ENCODE measurements around the gene CLEC16A. TPM values are rescaled to one million over a fixed set of nuclear protein-coding genes. Genes with fewer than 3 reads are reported as not detected.

CLEC16A gene
- total and polyA plus RNA-seq, 2 donors (not counting 1 experiment from before 2014, with no cell fraction given), result 21.9 to 79.5 TPM

GRCh38 chr16:11084876-11085485 is 140.6 kb downstream of the CLEC16A start:
- H2AFZ ChIP-seq (ENCODE audit: insufficient read depth, low read depth, low read length, poor library complexity, severe bottlenecking), result no peak overlapping the region
- H3K4me3 Mint-ChIP-seq, result no peak overlapping the region
- H3K27me3 ChIP-seq (replicated peaks in 1 of 4; ENCODE audit: control extremely low read depth in 1 of 4, control insufficient read depth in 3 of 4, insufficient read depth in 4 of 4, low read length in 3 of 4), result no peaks in the 10 kb centered on the region
- H3K9ac ChIP-seq (ENCODE audit: low read length), result no peak overlapping the region
- TF ChIP-seq, protein P1, sequence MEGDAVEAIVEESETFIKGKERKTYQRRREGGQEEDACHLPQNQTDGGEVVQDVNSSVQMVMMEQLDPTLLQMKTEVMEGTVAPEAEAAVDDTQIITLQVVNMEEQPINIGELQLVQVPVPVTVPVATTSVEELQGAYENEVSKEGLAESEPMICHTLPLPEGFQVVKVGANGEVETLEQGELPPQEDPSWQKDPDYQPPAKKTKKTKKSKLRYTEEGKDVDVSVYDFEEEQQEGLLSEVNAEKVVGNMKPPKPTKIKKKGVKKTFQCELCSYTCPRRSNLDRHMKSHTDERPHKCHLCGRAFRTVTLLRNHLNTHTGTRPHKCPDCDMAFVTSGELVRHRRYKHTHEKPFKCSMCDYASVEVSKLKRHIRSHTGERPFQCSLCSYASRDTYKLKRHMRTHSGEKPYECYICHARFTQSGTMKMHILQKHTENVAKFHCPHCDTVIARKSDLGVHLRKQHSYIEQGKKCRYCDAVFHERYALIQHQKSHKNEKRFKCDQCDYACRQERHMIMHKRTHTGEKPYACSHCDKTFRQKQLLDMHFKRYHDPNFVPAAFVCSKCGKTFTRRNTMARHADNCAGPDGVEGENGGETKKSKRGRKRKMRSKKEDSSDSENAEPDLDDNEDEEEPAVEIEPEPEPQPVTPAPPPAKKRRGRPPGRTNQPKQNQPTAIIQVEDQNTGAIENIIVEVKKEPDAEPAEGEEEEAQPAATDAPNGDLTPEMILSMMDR (IDR thresholded peaks at IDR 0.05), result no peak
- H3K9me3 Mint-ChIP-seq (ENCODE audit: insufficient read depth), result no peaks in the 10 kb centered on the region
- H3K27me3 Mint-ChIP-seq, result no peaks in the 10 kb centered on the region
- peaks cover 0 to 28% of the 10 kb centered on the region in 2 experiments for H3K36me3 ChIP-seq (replicated peaks in 1 of 2; ENCODE audit: control extremely low read depth in 1 of 2, control insufficient read depth in 1 of 2, extremely low read depth in 1 of 2, insufficient read depth in 2 of 2, low read length in 1 of 2)
- CTCF ChIA-PET, result interaction anchor here (1.0 kb wide), 1 partner anchor 11 kb away, joined by 3 read pairs; no protein-coding TSS in a partner anchor
- WGBS (ENCODE audit: insufficient coverage), result 97% methylated on average over 14 of the region's 15 CpGs
- peaks cover 55% of the 10 kb centered on the region for H3K4me1 Mint-ChIP-seq
- ATAC-seq (ENCODE audit: low read depth) (no peak), DNase-seq (no peak)
- H4K20me1 ChIP-seq (ENCODE audit: control insufficient read depth, insufficient read depth, low read length, poor library complexity, severe bottlenecking), result no peaks in the 10 kb centered on the region
- H3K79me2 ChIP-seq (ENCODE audit: control insufficient read depth, insufficient read depth, low read length), result no peaks in the 10 kb centered on the region
- no peak overlapping the region for H3K4me3 ChIP-seq (ENCODE audit: control extremely low read depth in 1 of 5, extremely low read depth in 1 of 5, insufficient read depth in 1 of 5, low read depth in 2 of 5, low read length in 4 of 5)
- no peak overlapping the region for H3K27ac ChIP-seq (ENCODE audit: low read length in 2 of 2)
- no peak overlapping the region for H3K4me2 ChIP-seq (replicated peaks; ENCODE audit: low read depth, low read length, poor library complexity, severe bottlenecking)
- intact Hi-C loops (cut with micrococcal nuclease), result no loop called here
- peaks cover 15 to 20% of the 10 kb centered on the region in 2 donors for H3K4me1 ChIP-seq (ENCODE audit: control insufficient read depth in 2 of 2, insufficient read depth in 2 of 2, low read length in 2 of 2)
- H3K9me3 ChIP-seq (ENCODE audit: control extremely low read depth in 1 of 3, control insufficient read depth in 2 of 3, insufficient read depth in 1 of 3, low read length in 2 of 3), result no peaks in the 10 kb centered on the region
- POLR2A ChIA-PET, result interaction anchor here (0.6 kb wide), 1 partner anchor 11 kb away, joined by 6 read pairs; no protein-coding TSS in a partner anchor
- H3K27ac Mint-ChIP-seq, result peak overlapping the region; percentile 61

DNA sequence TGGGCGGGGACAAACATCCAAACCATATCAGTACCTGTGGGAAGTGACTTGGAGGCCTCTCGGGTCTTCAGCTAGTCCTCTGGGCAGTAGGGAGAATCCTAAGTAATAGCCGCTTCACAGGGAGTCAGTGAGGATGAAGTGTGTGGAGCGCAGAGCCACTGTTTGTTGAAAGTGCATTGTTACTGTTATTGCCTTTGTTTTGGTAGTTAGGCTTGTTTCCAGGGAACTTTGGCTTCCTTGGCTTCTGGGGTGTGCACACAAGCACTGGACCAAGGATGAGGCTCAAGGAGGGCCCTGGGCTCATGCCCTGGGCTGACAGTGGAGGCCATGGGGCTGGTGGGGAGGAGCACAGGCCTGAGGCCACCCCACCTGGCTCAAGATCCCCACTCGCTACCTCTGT is 141.6 kb downstream of the CLEC16A start:
- H3K9ac ChIP-seq (ENCODE audit: low read length), result no peak overlapping the region

More for the DNA sequence above, 141.6 kb downstream of the CLEC16A start:
- ATAC-seq (ENCODE audit: low read depth) (no peak), DNase-seq (no peak)
- Mint-ChIP-seq H3K27ac (peak overlapping the region; percentile 47), H3K9me3 (ENCODE audit: insufficient read depth) (no peaks in the 10 kb centered on the region), H3K4me1 (peaks cover 46% of the 10 kb centered on the region), H3K27me3 (no peaks in the 10 kb centered on the region), H3K4me3 (no peak overlapping the region)
- H3K4me3 ChIP-seq (ENCODE audit: control extremely low read depth in 1 of 5, extremely low read depth in 1 of 5, insufficient read depth in 1 of 5, low read depth in 2 of 5, low read length in 4 of 5), result no peak overlapping the region
- H3K4me1 ChIP-seq (ENCODE audit: control insufficient read depth in 2 of 2, insufficient read depth in 2 of 2, low read length in 2 of 2), result peaks cover 6 to 11% of the 10 kb centered on the region in 2 donors
- WGBS (ENCODE audit: insufficient coverage), result 97% methylated on average over 3 of the region's 5 CpGs
- H3K79me2 ChIP-seq (ENCODE audit: control insufficient read depth, insufficient read depth, low read length), result no peaks in the 10 kb centered on the region
- no peak overlapping the region for H3K27ac ChIP-seq (ENCODE audit: low read length in 2 of 2)
- H4K20me1 ChIP-seq (ENCODE audit: control insufficient read depth, insufficient read depth, low read length, poor library complexity, severe bottlenecking), result no peaks in the 10 kb centered on the region
- ChIA-PET CTCF (interaction anchor here (1.0 kb wide), 1 partner anchor 12 kb away, joined by 3 read pairs; no protein-coding TSS in a partner anchor), POLR2A (no interaction called here)
- intact Hi-C loops (cut with micrococcal nuclease), result no loop called here
- H3K9me3 ChIP-seq (ENCODE audit: control extremely low read depth in 1 of 3, control insufficient read depth in 2 of 3, insufficient read depth in 1 of 3, low read length in 2 of 3), result no peaks in the 10 kb centered on the region
- no peak overlapping the region for H3K4me2 ChIP-seq (replicated peaks; ENCODE audit: low read depth, low read length, poor library complexity, severe bottlenecking)
- H2AFZ ChIP-seq (ENCODE audit: insufficient read depth, low read depth, low read length, poor library complexity, severe bottlenecking), result no peak overlapping the region
- no peaks in the 10 kb centered on the region for H3K27me3 ChIP-seq (replicated peaks in 1 of 4; ENCODE audit: control extremely low read depth in 1 of 4, control insufficient read depth in 3 of 4, insufficient read depth in 4 of 4, low read length in 3 of 4)
- peaks cover 0 to 24% of the 10 kb centered on the region in 2 experiments for H3K36me3 ChIP-seq (replicated peaks in 1 of 2; ENCODE audit: control extremely low read depth in 1 of 2, control insufficient read depth in 1 of 2, extremely low read depth in 1 of 2, insufficient read depth in 2 of 2, low read length in 1 of 2)
- TF ChIP-seq, protein P1 (IDR thresholded peaks at IDR 0.05), result no peak
- TF ChIP-seq EZH2 (IDR thresholded peaks at IDR 0.05; ENCODE audit: borderline replicate concordance, insufficient read depth, low read depth, low read length, poor library complexity, severe bottlenecking), result no peak
